ENCODE data around the gene TEX261. TPM values are rescaled to one million over a fixed set of nuclear protein-coding genes. Genes with fewer than 3 reads are reported as not detected.

Gene TEX261
- total RNA-seq, 1 donor from 2014 or later: 63.6 TPM

DNA sequence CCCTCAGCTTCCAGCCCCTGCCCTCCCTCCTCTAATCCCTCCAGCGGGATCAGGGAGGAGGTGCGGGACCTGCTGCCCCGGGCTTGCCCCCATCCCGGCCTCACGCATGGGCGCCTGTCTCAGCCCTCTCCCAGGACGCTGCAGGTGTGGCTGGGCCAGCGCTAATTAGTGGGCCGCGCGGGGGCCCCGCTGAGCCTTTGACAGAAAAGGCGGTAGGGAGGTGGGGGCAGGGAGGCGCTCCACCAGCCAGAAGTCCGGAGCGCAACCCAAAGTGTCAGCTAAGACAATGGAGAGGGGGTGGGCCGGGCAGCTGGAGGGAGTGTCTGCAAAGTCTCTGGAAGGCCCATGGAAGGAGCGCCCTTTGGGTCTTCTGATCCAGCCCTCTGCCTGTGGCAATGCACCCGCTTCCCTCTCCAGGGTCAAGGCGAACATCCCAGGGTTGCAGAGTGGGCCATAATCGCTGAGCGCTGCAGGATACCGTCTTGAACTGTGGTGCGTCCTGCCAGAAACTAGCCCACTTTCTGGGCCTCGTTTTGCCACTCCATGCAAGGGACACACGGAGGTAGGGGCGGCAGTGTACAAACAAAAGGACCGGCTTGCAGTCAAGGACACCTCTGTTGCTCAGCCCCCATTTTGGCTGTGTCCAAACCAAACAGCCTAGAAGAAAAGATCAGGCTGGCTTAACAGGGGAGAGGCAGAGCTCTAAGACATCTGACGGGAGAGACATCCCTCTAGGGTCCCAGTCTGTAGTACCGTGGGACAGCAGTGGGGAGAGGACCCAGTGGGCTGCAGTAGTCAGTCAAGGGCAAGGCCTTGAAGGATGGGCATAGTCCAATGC, 55.5 kb downstream of the TEX261 start:
- intact Hi-C loops (cut with micrococcal nuclease): no loop called here

- intact Hi-C loops (cut with micrococcal nuclease): no loop called here
These were observed 56.1 kb downstream of the TEX261 start for GRCh38 chr2:70938586-70938950.

DNA sequence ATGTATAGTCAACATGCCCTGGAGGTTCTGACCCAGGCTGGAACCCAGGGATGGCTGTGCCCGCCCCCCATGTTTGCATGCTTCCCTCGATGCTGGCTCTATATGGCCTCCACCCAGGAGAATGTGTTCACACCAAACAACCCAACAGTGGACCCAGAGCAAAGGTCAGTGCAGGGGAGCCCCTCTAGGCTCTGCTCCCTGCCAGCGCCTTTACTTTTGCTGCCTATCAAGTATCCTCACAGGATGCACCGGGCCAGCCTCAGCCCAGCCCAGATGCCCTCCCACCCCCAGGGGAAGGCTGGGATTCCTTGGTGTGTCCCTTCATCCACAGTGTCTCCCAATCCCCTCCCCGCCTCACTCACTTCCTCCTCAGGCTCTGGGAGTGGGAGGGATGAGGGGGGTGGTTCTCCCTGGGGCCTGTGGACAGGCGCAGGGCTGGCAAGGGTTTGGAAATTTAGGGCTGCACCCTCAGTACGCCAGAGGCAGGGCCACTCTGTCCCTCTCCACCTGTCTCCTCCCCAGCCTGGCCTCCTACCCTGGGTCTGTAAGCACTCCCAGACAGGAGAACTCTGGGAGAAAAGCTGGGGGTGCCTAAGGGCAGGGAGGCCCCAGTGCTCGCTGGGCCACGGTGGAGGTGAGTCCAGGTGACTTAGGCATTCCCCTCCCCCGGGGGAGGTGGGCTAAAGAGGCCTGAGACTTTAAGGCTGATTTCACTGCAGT, 56.6 kb downstream of the TEX261 start:
- intact Hi-C loops (cut with micrococcal nuclease): no loop called here

DNA sequence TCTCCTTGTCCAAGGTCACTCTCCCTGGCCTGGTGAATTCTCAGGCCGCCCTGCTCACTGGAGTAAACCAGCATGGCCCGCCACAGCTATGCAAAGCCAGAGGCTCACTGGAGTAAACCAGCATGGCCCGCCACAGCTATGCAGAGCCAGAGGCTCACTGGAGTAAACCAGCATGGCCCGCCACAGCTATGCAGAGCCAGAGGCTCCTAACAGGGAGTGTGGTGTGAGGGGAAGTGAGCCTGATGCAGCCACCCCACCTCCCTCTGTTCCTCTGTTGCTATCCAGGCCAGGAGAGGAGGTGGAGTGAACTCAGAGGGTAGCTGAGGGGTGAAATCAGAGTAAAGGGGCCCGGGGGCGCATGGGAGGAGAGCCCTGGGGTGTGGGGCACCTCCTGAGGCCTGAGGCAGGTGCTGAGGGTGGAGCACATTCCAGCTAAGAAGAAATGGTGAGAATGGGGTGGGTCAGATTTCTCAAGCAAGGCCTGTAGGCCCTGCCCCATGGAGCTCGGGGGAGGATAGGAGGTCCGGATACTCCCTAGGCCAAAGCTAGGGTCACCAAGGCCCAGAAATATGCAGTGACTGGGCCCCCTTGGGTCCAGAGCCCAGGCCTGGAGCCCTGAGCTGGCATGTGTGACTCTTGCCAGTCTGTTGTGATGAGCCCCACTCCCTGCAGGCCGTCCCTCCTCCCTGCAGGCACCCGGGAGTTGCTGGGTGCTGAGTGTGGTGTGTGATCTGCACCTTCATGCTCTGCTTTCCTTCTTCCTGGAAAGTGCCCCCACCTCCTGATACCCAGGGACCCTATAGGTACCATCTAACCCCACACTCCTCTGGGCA, 57.5 kb downstream of the TEX261 start:
- intact Hi-C loops (cut with micrococcal nuclease): no loop called here

DNA sequence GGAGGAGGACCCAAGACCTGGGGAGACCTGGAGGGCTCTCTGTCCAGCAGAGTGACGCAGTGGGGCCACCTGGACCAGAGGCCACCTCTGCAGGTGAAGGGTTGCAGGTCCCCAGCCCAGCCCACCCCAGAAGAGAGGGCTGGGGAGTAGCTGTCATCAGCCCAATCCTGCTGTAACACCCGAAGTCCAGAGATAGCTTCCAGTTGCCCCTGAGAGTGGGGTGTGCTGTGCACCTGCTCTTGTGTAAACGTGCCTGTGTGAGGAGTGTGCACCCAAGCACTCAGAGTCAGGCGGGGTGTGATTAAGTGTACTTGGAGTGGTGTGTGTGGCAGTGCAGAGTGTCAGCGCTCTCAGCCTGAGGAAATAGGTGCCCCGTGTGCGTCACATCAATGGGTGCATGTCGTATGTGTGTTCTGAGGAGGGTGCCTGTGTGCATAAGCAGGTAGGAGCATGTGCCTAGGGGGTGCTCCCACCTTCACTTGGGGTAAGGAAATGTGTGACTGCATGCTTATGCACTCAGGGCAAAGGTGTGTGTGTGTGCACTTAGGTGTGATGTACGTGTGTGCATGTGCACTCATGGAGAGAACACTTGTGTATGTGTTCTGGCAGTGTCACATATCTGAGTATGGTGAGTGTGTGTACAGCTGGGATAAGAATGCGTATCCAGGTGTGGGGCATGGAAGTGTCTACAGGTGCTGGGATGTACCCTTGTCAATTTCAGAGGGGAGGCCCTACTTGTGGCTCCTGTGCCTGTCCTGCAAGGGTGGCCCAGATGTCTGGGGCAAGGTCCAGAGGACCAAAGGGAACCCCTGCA, 58.3 kb downstream of the TEX261 start:
- intact Hi-C loops (cut with micrococcal nuclease): no loop called here

Other genes starting within 250 kb of the TEX261 start
- 15.0 and 16.8 TPM in 2 replicates for gene ADD2, start 226.7 kb downstream of the TEX261 start, total RNA-seq
- not detected in 2 replicates for gene FIGLA, start 204.2 kb downstream of the TEX261 start, total RNA-seq
- 0.12 and 0.27 TPM in 2 replicates for gene CLEC4F, start 174.3 kb downstream of the TEX261 start, total RNA-seq
- gene CD207, start 159.1 kb downstream of the TEX261 start, total RNA-seq: not detected in 2 replicates
- gene VAX2, start 94.3 kb downstream of the TEX261 start, total RNA-seq: not detected in 2 replicates
- gene ATP6V1B1, start 59.0 kb downstream of the TEX261 start, total RNA-seq: not detected in 2 replicates
- not detected in 2 replicates for gene ANKRD53, start 16.2 kb downstream of the TEX261 start, total RNA-seq
- 145 and 162 TPM in 2 replicates for gene NAGK, start 73.8 kb upstream of the TEX261 start, total RNA-seq
- 16.3 and 17.4 TPM in 2 replicates for gene MCEE, start 135.4 kb upstream of the TEX261 start, total RNA-seq
- 42.5 and 43.5 TPM in 2 replicates for gene MPHOSPH10, start 135.8 kb upstream of the TEX261 start, total RNA-seq
- 0.66 and 0.74 TPM in 2 replicates for gene PAIP2B, start 232.2 kb upstream of the TEX261 start, total RNA-seq

Measured in T-helper 1 cell treated with Interleukin-12 subunit alpha and Interleukin-12 subunit beta and Interleukin-4 antibody, amounts not matched to agents 30 ng/mL and 1 ng/mL, for 36 hours (primary cell).